HepG2 (cell line): ENCODE measurements around the gene TNIP1. TPM values are rescaled to one million over a fixed set of nuclear protein-coding genes. Genes with fewer than 3 reads are reported as not detected.

Source experiments
- ATAC-seq: fragments of 200-7000 bp; cut with Tn5 transposase; 3 replicates; pipeline ENCODE4 v1.9.1; 2020; ENCODE audit warnings: mild to moderate bottlenecking, moderate library complexity
- BruUV-seq: library from RNA; stranded (reverse); fragments of 400-500 nt; replicated peaks from 2 replicates; lab custom pipeline; 2021; lab: Mats Ljungman, UMichigan
- CTCF ChIA-PET: fragments of 300-600 bp; formaldehyde crosslinking; extraction: SDS; loops from one replicate; lab custom pipeline; 2021; ENCODE audit warnings: low total read pairs, inconsistent platforms, low intra/inter-chr PET ratio; lab: Yijun Ruan, JAX
- POLR2A ChIA-PET: fragments of 350-600 bp; sonication (Branson Sonifier 250); formaldehyde crosslinking; loops from one replicate; lab custom pipeline; 2020; ENCODE audit warnings: antibody characterized with exemption, inconsistent platforms; lab: Yijun Ruan, JAX
- DNase-seq: peaks from one replicate; pipeline ENCODE4 v3.0.0-alpha.2; 2015; ENCODE audit warnings: low spot score
- FAIRE-seq: peaks from 3 replicates; lab custom pipeline; 2011; peaks lifted over from hg19 to GRCh38; lab: Jason Lieb, UNC
- H2AFZ ChIP-seq: one replicate; pipeline ENCODE4 v1.6.1; 2011; ENCODE audit warnings: low read length, inconsistent platforms
- H3K27ac ChIP-seq: fragments of 300-600 bp; 3 replicates; pipeline ENCODE4 v1.8.0; 2011; ENCODE audit warnings: mixed run types, mild to moderate bottlenecking, mixed read lengths, low read length, inconsistent platforms; ENCODE audit not compliant: insufficient read depth; ENCODE audit errors: extremely low read length
- H3K27me3 ChIP-seq, 2 experiments: fragments of 200-600 bp in 1 of 2; 2 replicates in 1 of 2; 3 replicates in 1 of 2; pipeline versions ENCODE4 v1.6.0 to v1.8.0; 2011; ENCODE audit warnings: low read length in 2 of 2, mild to moderate bottlenecking in 2 of 2, moderate library complexity in 2 of 2, inconsistent platforms in 1 of 2; ENCODE audit not compliant: insufficient read depth in 2 of 2, control insufficient read depth in 1 of 2
- H3K36me3 ChIP-seq, 2 experiments: fragments of 200-600 bp in 1 of 2; replicated peaks in 1 of 2; 2 replicates in 1 of 2; 3 replicates in 1 of 2; pipeline versions ENCODE4 v1.5.1 to v1.8.0; 2011; ENCODE audit warnings: low read length in 2 of 2, inconsistent platforms in 1 of 2; ENCODE audit not compliant: insufficient read depth in 2 of 2, control insufficient read depth in 1 of 2
- H3K4me1 ChIP-seq: 2 replicates; pipeline ENCODE4 v1.5.1; 2012; ENCODE audit warnings: low read length, inconsistent platforms; ENCODE audit not compliant: insufficient read depth
- H3K4me2 ChIP-seq: 2 replicates; pipeline ENCODE4 v1.6.0; 2011; ENCODE audit warnings: low read depth, low read length, inconsistent platforms
- H3K4me3 ChIP-seq, 3 experiments: fragments of 200-600 bp in 1 of 3; sonication (generic), shearing (Covaris generic) in 1 of 3; replicated peaks in 1 of 3; 2 replicates each; pipeline ENCODE4 v1.5.1; 2011 to 2016; ENCODE audit warnings: low read length in 3 of 3, inconsistent platforms in 2 of 3, low read depth in 2 of 3, mild to moderate bottlenecking in 2 of 3, control low read depth in 1 of 3, mixed read lengths in 1 of 3; ENCODE audit not compliant: insufficient read depth in 1 of 3
- H3K79me2 ChIP-seq: one replicate; pipeline ENCODE4 v1.6.1; 2011; ENCODE audit warnings: low read length, inconsistent platforms; ENCODE audit not compliant: insufficient read depth
- H3K9ac ChIP-seq: 2 replicates; pipeline ENCODE4 v1.6.0; 2011; ENCODE audit warnings: mild to moderate bottlenecking, low read depth, low read length, inconsistent platforms; ENCODE audit not compliant: insufficient read depth
- H3K9me3 ChIP-seq: 2 replicates; pipeline ENCODE4 v1.5.1; 2012; ENCODE audit warnings: mild to moderate bottlenecking, low read length
- H4K20me1 ChIP-seq: 2 replicates; pipeline ENCODE4 v1.6.0; 2011; ENCODE audit warnings: inconsistent platforms, mild to moderate bottlenecking, low read length, moderate library complexity; ENCODE audit not compliant: insufficient read depth
- BRCA1 ChIP-seq: sonication (generic); formaldehyde crosslinking; IDR thresholded peaks from 2 replicates; pipeline ENCODE4 v1.4.0; 2020; ENCODE audit warnings: missing genetic modification reagents
- POLR2A ChIP-seq, 2 experiments: IDR thresholded peaks; 2 replicates each; pipeline ENCODE4 v1.6.1; 2011; ENCODE audit warnings: low read depth in 2 of 2, low read length in 2 of 2, mild to moderate bottlenecking in 1 of 2, moderate library complexity in 1 of 2; ENCODE audit not compliant: insufficient read depth in 1 of 2
- ZKSCAN5 ChIP-seq: sonication (generic); formaldehyde crosslinking; IDR thresholded peaks from 2 replicates; pipeline ENCODE4 v1.5.1; 2020; ENCODE audit warnings: mild to moderate bottlenecking, missing genetic modification reagents
- ZNF143 ChIP-seq: sonication (generic); formaldehyde crosslinking; IDR thresholded peaks from 2 replicates; pipeline ENCODE4 v1.4.0; 2020; ENCODE audit warnings: missing genetic modification reagents
- WGBS: methylation state at CpG from one replicate; pipeline ENCODE4 v1.1.6; 2017; ENCODE audit warnings: low lambda C conversion rate; 5-methylcytosine and 5-hydroxymethylcytosine counted together
- in situ Hi-C: cut with HindIII; loops from 2 replicates; pipeline ENCODE4 v1.10.0; 2017; ENCODE audit warnings: low pct_unique_long_range_greater_than_20kb; ENCODE audit not compliant: extremely low pct_ligation_motif_present
- intact Hi-C: fragments of 100-400 bp; cut with micrococcal nuclease; formaldehyde crosslinking; loops from one replicate; pipeline ENCODE4 v1.10.0; 2022; ENCODE audit not compliant: unreplicated experiment
- polyA plus RNA-seq, 8 experiments: library from polyadenylated mRNA; depleted of rRNA in 3 of 8; stranded (reverse) in 7 of 8; unstranded in 1 of 8; fragments of >200 nt; fragmentation: Illumina TruSeq in 4 of 8; extraction: Trizol in 4 of 8; gene quantifications; 2 replicates each; pipeline versions ENCODE4 v1.2.1 to v1.2.3, GENCODE V29; 2011 to 2016; ENCODE audit warnings: low read depth in 4 of 8, missing spikeins in 1 of 8, mixed read lengths in 1 of 8; ENCODE audit not compliant: insufficient read depth in 1 of 8
- total RNA-seq, 5 experiments: library from RNA; depleted of rRNA; stranded (reverse); fragments of >200 nt; fragmentation: Illumina TruSeq; extraction: Trizol; gene quantifications; 2 replicates each; pipeline ENCODE4 v1.2.3, GENCODE V29; 2016; ENCODE audit warnings: low read depth in 1 of 5
- TF ChIP-seq, protein P1 (sequence below): sonication (generic); formaldehyde crosslinking; IDR thresholded peaks from 2 replicates; pipeline ENCODE4 v1.4.0; 2020; ENCODE audit warnings: missing genetic modification reagents
- TF ChIP-seq, protein P2 (sequence below): sonication (generic); formaldehyde crosslinking; IDR thresholded peaks from 2 replicates; pipeline ENCODE4 v1.4.0; 2020; ENCODE audit warnings: missing genetic modification reagents
- TF ChIP-seq, protein P3 (sequence below): sonication (generic); formaldehyde crosslinking; IDR thresholded peaks from 2 replicates; pipeline ENCODE4 v1.4.0; 2020; ENCODE audit warnings: mild to moderate bottlenecking, missing genetic modification reagents, borderline replicate concordance

Gene TNIP1
- total and polyA plus RNA-seq, 2 of the 13 experiments (the other 11 are each of a cell fraction or from before 2014, with no cell fraction given), result 26.2 to 45.9 TPM

- no peak for DNase-seq
- Histone ChIP-seq H3K4me2 (no peak overlapping the region), H2AFZ (no peak overlapping the region), H3K27ac (no peak overlapping the region), H3K4me3 (no peak overlapping the region), H3K4me1 (peaks cover 43% of the 10 kb centered on the region), H3K9ac (no peak overlapping the region), H3K9me3 (no peaks in the 10 kb centered on the region), H3K36me3 (peaks cover 33 to 64% of the 10 kb centered on the region in 2 experiments), H3K79me2 (peaks cover 33% of the 10 kb centered on the region), H4K20me1 (peaks cover 46% of the 10 kb centered on the region), H3K27me3 (no peaks in the 10 kb centered on the region; a peak in 1 of 5 replicates)
- WGBS, result 95% methylated on average over 6 of the region's 7 CpGs
- intact Hi-C loops (no loop called here), in situ Hi-C loops (no loop called here)
- POLR2A ChIA-PET, result no interaction called here
- TF ChIP-seq ZNF143 (CRISPR knock-in tag), result no peak
- TF ChIP-seq, protein P1, sequence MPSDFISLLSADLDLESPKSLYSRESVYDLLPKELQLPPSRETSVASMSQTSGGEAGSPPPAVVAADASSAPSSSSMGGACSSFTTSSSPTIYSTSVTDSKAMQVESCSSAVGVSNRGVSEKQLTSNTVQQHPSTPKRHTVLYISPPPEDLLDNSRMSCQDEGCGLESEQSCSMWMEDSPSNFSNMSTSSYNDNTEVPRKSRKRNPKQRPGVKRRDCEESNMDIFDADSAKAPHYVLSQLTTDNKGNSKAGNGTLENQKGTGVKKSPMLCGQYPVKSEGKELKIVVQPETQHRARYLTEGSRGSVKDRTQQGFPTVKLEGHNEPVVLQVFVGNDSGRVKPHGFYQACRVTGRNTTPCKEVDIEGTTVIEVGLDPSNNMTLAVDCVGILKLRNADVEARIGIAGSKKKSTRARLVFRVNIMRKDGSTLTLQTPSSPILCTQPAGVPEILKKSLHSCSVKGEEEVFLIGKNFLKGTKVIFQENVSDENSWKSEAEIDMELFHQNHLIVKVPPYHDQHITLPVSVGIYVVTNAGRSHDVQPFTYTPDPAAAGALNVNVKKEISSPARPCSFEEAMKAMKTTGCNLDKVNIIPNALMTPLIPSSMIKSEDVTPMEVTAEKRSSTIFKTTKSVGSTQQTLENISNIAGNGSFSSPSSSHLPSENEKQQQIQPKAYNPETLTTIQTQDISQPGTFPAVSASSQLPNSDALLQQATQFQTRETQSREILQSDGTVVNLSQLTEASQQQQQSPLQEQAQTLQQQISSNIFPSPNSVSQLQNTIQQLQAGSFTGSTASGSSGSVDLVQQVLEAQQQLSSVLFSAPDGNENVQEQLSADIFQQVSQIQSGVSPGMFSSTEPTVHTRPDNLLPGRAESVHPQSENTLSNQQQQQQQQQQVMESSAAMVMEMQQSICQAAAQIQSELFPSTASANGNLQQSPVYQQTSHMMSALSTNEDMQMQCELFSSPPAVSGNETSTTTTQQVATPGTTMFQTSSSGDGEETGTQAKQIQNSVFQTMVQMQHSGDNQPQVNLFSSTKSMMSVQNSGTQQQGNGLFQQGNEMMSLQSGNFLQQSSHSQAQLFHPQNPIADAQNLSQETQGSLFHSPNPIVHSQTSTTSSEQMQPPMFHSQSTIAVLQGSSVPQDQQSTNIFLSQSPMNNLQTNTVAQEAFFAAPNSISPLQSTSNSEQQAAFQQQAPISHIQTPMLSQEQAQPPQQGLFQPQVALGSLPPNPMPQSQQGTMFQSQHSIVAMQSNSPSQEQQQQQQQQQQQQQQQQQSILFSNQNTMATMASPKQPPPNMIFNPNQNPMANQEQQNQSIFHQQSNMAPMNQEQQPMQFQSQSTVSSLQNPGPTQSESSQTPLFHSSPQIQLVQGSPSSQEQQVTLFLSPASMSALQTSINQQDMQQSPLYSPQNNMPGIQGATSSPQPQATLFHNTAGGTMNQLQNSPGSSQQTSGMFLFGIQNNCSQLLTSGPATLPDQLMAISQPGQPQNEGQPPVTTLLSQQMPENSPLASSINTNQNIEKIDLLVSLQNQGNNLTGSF (CRISPR knock-in tag), result no peak
- no peak for TF ChIP-seq ZKSCAN5 (CRISPR knock-in tag)
- peak in 1 of 2 experiments; percentile 39; a peak in 1 of 4 replicates for TF ChIP-seq POLR2A (IDR thresholded peaks at IDR 0.05; ENCODE audit: insufficient read depth in 1 of 2, low read depth in 2 of 2, low read length in 2 of 2)
- TF ChIP-seq BRCA1, result no peak
- TF ChIP-seq, protein P2, sequence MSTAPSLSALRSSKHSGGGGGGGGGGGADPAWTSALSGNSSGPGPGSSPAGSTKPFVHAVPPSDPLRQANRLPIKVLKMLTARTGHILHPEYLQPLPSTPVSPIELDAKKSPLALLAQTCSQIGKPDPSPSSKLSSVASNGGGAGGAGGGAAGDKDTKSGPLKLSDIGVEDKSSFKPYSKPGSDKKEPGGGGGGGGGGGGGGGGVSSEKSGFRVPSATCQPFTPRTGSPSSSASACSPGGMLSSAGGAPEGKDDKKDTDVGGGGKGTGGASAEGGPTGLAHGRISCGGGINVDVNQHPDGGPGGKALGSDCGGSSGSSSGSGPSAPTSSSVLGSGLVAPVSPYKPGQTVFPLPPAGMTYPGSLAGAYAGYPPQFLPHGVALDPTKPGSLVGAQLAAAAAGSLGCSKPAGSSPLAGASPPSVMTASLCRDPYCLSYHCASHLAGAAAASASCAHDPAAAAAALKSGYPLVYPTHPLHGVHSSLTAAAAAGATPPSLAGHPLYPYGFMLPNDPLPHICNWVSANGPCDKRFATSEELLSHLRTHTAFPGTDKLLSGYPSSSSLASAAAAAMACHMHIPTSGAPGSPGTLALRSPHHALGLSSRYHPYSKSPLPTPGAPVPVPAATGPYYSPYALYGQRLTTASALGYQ (CRISPR knock-in tag), result no peak
- TF ChIP-seq, protein P3, sequence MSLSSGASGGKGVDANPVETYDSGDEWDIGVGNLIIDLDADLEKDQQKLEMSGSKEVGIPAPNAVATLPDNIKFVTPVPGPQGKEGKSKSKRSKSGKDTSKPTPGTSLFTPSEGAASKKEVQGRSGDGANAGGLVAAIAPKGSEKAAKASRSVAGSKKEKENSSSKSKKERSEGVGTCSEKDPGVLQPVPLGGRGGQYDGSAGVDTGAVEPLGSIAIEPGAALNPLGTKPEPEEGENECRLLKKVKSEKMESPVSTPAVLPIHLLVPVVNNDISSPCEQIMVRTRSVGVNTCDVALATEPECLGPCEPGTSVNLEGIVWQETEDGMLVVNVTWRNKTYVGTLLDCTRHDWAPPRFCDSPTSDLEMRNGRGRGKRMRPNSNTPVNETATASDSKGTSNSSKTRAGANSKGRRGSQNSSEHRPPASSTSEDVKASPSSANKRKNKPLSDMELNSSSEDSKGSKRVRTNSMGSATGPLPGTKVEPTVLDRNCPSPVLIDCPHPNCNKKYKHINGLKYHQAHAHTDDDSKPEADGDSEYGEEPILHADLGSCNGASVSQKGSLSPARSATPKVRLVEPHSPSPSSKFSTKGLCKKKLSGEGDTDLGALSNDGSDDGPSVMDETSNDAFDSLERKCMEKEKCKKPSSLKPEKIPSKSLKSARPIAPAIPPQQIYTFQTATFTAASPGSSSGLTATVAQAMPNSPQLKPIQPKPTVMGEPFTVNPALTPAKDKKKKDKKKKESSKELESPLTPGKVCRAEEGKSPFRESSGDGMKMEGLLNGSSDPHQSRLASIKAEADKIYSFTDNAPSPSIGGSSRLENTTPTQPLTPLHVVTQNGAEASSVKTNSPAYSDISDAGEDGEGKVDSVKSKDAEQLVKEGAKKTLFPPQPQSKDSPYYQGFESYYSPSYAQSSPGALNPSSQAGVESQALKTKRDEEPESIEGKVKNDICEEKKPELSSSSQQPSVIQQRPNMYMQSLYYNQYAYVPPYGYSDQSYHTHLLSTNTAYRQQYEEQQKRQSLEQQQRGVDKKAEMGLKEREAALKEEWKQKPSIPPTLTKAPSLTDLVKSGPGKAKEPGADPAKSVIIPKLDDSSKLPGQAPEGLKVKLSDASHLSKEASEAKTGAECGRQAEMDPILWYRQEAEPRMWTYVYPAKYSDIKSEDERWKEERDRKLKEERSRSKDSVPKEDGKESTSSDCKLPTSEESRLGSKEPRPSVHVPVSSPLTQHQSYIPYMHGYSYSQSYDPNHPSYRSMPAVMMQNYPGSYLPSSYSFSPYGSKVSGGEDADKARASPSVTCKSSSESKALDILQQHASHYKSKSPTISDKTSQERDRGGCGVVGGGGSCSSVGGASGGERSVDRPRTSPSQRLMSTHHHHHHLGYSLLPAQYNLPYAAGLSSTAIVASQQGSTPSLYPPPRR, result no peak
- no TSS peak for BruUV-seq
- ATAC-seq, result no peak
- no peak for FAIRE-seq
- CTCF ChIA-PET, result no interaction called here
These were observed 55.6 kb downstream of the TNIP1 start for GRCh38 chr5:151025250-151025606.
